ENCODE measurements around the gene BSPRY.

BSPRY gene

GRCh38 chr9:113386571-113387393 lies 37.4 kb downstream of the BSPRY start:
- DNase-seq (ENCODE audit: low read depth): no peak

GRCh38 chr9:113387560-113388230 lies 38.4 kb downstream of the BSPRY start:
- DNase-seq (ENCODE audit: low read depth): no peak
- TF ChIP-seq CTCF (IDR thresholded peaks at IDR 0.05; ENCODE audit: low read length, missing control alignments): no peak
- no peak overlapping the region for H3K4me3 ChIP-seq (replicated peaks; ENCODE audit: low read depth, low read length)

More at GRCh38 chr9:113386571-113387393, 37.4 kb downstream of the BSPRY start:
- no peak overlapping the region for H3K4me3 ChIP-seq (replicated peaks; ENCODE audit: low read depth, low read length)
- TF ChIP-seq CTCF (IDR thresholded peaks at IDR 0.05; ENCODE audit: low read length, missing control alignments): no peak

- no peak for TF ChIP-seq CTCF (IDR thresholded peaks at IDR 0.05; ENCODE audit: low read length, missing control alignments)
- no peak overlapping the region for H3K4me3 ChIP-seq (replicated peaks; ENCODE audit: low read depth, low read length)
- no peak for DNase-seq (ENCODE audit: low read depth)
Measured at GRCh38 chr9:113388833-113389232, 39.5 kb downstream of the BSPRY start.

- no peak overlapping the region for H3K4me3 ChIP-seq (replicated peaks; ENCODE audit: low read depth, low read length)
- no peak for TF ChIP-seq CTCF (IDR thresholded peaks at IDR 0.05; ENCODE audit: low read length, missing control alignments)
- no peak for DNase-seq (ENCODE audit: low read depth)
Measured at GRCh38 chr9:113389451-113389850, 40.1 kb downstream of the BSPRY start.

- DNase-seq (ENCODE audit: low read depth): no peak
- TF ChIP-seq CTCF (IDR thresholded peaks at IDR 0.05; ENCODE audit: low read length, missing control alignments): no peak
- no peak overlapping the region for H3K4me3 ChIP-seq (replicated peaks; ENCODE audit: low read depth, low read length)
Measured at GRCh38 chr9:113390192-113390960, 41.0 kb downstream of the BSPRY start.

GRCh38 chr9:113391917-113392316 lies 42.6 kb downstream of the BSPRY start:
- no peak for DNase-seq (ENCODE audit: low read depth)
- H3K4me3 ChIP-seq (replicated peaks; ENCODE audit: low read depth, low read length): no peak overlapping the region
- no peak for TF ChIP-seq CTCF (IDR thresholded peaks at IDR 0.05; ENCODE audit: low read length, missing control alignments)
